ENCODE data around the gene ZSWIM4.
"Not testable (repeated sequence)": the region's sequence is repeated elsewhere in the genome, so short reads cannot be mapped to it uniquely, and the experiment has no call there.

The ZSWIM4 gene

GRCh38 chr19:13778398-13778797 is 16.8 kb upstream of the ZSWIM4 start:
- DNase-seq (ENCODE audit: low read depth in 2 of 2): no peak

- DNase-seq (ENCODE audit: low read depth in 2 of 2): no peak
Measured at GRCh38 chr19:13778847-13779246, 16.4 kb upstream of the ZSWIM4 start.

GRCh38 chr19:13779794-13780193 is 15.4 kb upstream of the ZSWIM4 start:
- not testable (repeated sequence) for DNase-seq (ENCODE audit: low read depth in 2 of 2)

GRCh38 chr19:13781547-13781946 is 13.7 kb upstream of the ZSWIM4 start:
- no peak for DNase-seq (ENCODE audit: low read depth in 2 of 2)

- no peak for DNase-seq (ENCODE audit: low read depth in 2 of 2)
Measured at GRCh38 chr19:13782537-13782936, 12.7 kb upstream of the ZSWIM4 start.

- no peak for DNase-seq (ENCODE audit: low read depth in 2 of 2)
Measured at GRCh38 chr19:13783565-13784500, 11.4 kb upstream of the ZSWIM4 start.

- DNase-seq (ENCODE audit: low read depth in 2 of 2): peak; percentile 42 to 62
Measured at GRCh38 chr19:13784731-13785452, 10.4 kb upstream of the ZSWIM4 start.

GRCh38 chr19:13788991-13789390 is 6.3 kb upstream of the ZSWIM4 start:
- DNase-seq (ENCODE audit: low read depth in 2 of 2): no peak

GRCh38 chr19:13790354-13790753 is 4.9 kb upstream of the ZSWIM4 start:
- no peak for DNase-seq (ENCODE audit: low read depth in 2 of 2)

- DNase-seq (ENCODE audit: low read depth in 2 of 2): not testable (repeated sequence)
Measured at GRCh38 chr19:13793317-13793716, 1.9 kb upstream of the ZSWIM4 start.

GRCh38 chr19:13794398-13794756 is 866 bp upstream of the ZSWIM4 start:
- no peak for DNase-seq (ENCODE audit: low read depth in 2 of 2)

GRCh38 chr19:13795595-13796300 is 505 bp downstream of the ZSWIM4 start:
- no peak for DNase-seq (ENCODE audit: low read depth in 2 of 2)

GRCh38 chr19:13796301-13797057 is 1.2 kb downstream of the ZSWIM4 start:
- no peak for DNase-seq (ENCODE audit: low read depth in 2 of 2)

- no peak for DNase-seq (ENCODE audit: low read depth in 2 of 2)
Measured at GRCh38 chr19:13797058-13797440, 1.8 kb downstream of the ZSWIM4 start.

- DNase-seq (ENCODE audit: low read depth in 2 of 2): no peak
Measured at GRCh38 chr19:13797870-13798269, 2.6 kb downstream of the ZSWIM4 start.

GRCh38 chr19:13799669-13800068 is 4.4 kb downstream of the ZSWIM4 start:
- no peak for DNase-seq (ENCODE audit: low read depth in 2 of 2)

- no peak for DNase-seq (ENCODE audit: low read depth in 2 of 2)
Measured at GRCh38 chr19:13803038-13803437, 7.8 kb downstream of the ZSWIM4 start.

- no peak for DNase-seq (ENCODE audit: low read depth in 2 of 2)
Measured at GRCh38 chr19:13804830-13805683, 9.8 kb downstream of the ZSWIM4 start.

GRCh38 chr19:13806728-13807127 is 11.5 kb downstream of the ZSWIM4 start:
- no peak for DNase-seq (ENCODE audit: low read depth in 2 of 2)

GRCh38 chr19:13807421-13808021 is 12.3 kb downstream of the ZSWIM4 start:
- DNase-seq (ENCODE audit: low read depth in 2 of 2): no peak
